GOT3 (cell line): Measurements from ENCODE around the gene CCDC6.

Experiments
- DNase-seq: peaks from one replicate; lab custom pipeline; 2025; ENCODE audit warnings: mixed read lengths; lab: John Stamatoyannopoulos, UW

Gene CCDC6

GRCh38 chr10:59851864-59852263 lies 54.5 kb downstream of the CCDC6 start:
- DNase-seq = no peak

GRCh38 chr10:59847888-59848287 lies 58.5 kb downstream of the CCDC6 start:
- no peak for DNase-seq

GRCh38 chr10:59847326-59847725 lies 59.0 kb downstream of the CCDC6 start:
- DNase-seq = no peak

GRCh38 chr10:59844436-59844835 lies 61.9 kb downstream of the CCDC6 start:
- DNase-seq = no peak

GRCh38 chr10:59843748-59844147 lies 62.6 kb downstream of the CCDC6 start:
- no peak for DNase-seq

- no peak for DNase-seq
Measured at GRCh38 chr10:59839576-59839975, 66.8 kb downstream of the CCDC6 start.

- DNase-seq = no peak
Measured at GRCh38 chr10:59838085-59838789, 68.1 kb downstream of the CCDC6 start.

GRCh38 chr10:59833810-59834209 lies 72.5 kb downstream of the CCDC6 start:
- DNase-seq = no peak

GRCh38 chr10:59832506-59832905 lies 73.8 kb downstream of the CCDC6 start:
- no peak for DNase-seq

GRCh38 chr10:59831658-59832503 lies 74.5 kb downstream of the CCDC6 start:
- no peak for DNase-seq

- DNase-seq = no peak
Measured at GRCh38 chr10:59830601-59831259, 75.6 kb downstream of the CCDC6 start.

GRCh38 chr10:59829601-59830000 lies 76.8 kb downstream of the CCDC6 start:
- no peak for DNase-seq

- no peak for DNase-seq
Measured at GRCh38 chr10:59829024-59829423, 77.3 kb downstream of the CCDC6 start.

GRCh38 chr10:59825932-59826331 lies 80.4 kb downstream of the CCDC6 start:
- DNase-seq = no peak

- no peak for DNase-seq
Measured at GRCh38 chr10:59823751-59824150, 82.6 kb downstream of the CCDC6 start.

- DNase-seq = no peak
Measured at GRCh38 chr10:59823111-59823510, 83.2 kb downstream of the CCDC6 start.

- no peak for DNase-seq
Measured at GRCh38 chr10:59820471-59820870, 85.9 kb downstream of the CCDC6 start.

- DNase-seq = no peak
Measured at GRCh38 chr10:59819683-59820082, 86.7 kb downstream of the CCDC6 start.

GRCh38 chr10:59819265-59819664 lies 87.1 kb downstream of the CCDC6 start:
- DNase-seq = no peak

GRCh38 chr10:59817773-59818172 lies 88.6 kb downstream of the CCDC6 start:
- no peak for DNase-seq

- DNase-seq = no peak
Measured at GRCh38 chr10:59814878-59815277, 91.5 kb downstream of the CCDC6 start.

GRCh38 chr10:59812519-59813122 lies 93.7 kb downstream of the CCDC6 start:
- DNase-seq = no peak

- DNase-seq = no peak
Measured at GRCh38 chr10:59809644-59809974, 96.7 kb downstream of the CCDC6 start.
